Measurements from ENCODE around the gene MASP1. TPM values are rescaled to one million over a fixed set of nuclear protein-coding genes. Genes with fewer than 3 reads are reported as not detected.
A peak's percentile ranks its signal among the peaks of the same experiment; 100 is the strongest.

MASP1 gene
- total and polyA plus RNA-seq, 2 experiments from 2014 or later = 1.6 to 3.0 TPM

DNA sequence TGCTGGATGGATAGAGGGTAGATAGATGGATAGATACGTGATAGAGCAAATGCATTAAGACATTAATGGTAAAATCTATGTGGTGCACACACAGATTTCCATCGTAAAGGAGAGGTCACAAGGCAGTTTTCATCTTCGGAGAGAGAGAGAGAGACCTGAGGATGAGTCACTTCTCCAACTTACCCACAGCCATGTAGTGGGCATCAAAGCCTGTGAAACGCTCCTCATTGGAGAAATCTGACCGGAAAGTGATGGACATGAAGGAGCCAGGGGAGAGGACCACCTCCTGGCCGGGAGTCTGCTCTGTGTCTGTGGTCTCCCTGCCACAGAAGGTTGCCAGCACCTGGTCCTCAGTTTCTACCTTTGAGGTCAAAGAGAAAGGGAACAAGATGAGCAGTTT lies 29.2 kb downstream of the MASP1 start:
- Mint-ChIP-seq H3K4me1 (peaks cover 6% of the 10 kb centered on the region; the same call in 2 of the 3 replicates), H3K9me3 (no peaks in the 10 kb centered on the region), H3K27me3 (ENCODE audit: insufficient read depth, low read depth, poor library complexity) (no peaks in the 10 kb centered on the region), H3K27ac (no peak overlapping the region), H3K36me3 (ENCODE audit: low read depth) (no peaks in the 10 kb centered on the region), H3K4me3 (no peak overlapping the region)
- no peaks in the 10 kb centered on the region for H3K36me3 ChIP-seq (ENCODE audit: insufficient read depth)
- TF ChIP-seq REST (IDR thresholded peaks at IDR 0.05; ENCODE audit: unreplicated experiment) (no peak), EZH2phosphoT487 (IDR thresholded peaks at IDR 0.05; ENCODE audit: unreplicated experiment) (no peak), POLR2AphosphoS5 (IDR thresholded peaks at IDR 0.05; ENCODE audit: low read depth) (no peak), JUNB (IDR thresholded peaks at IDR 0.05; ENCODE audit: unreplicated experiment) (no peak), STAT1 (IDR thresholded peaks at IDR 0.05; ENCODE audit: unreplicated experiment) (no peak), EZH2 (IDR thresholded peaks at IDR 0.05; ENCODE audit: low read depth, unreplicated experiment) (no peak)
- H3F3A ChIP-seq (replicated peaks; ENCODE audit: low read depth) = no peaks in the 10 kb centered on the region
- H3K79me2 ChIP-seq (replicated peaks; ENCODE audit: insufficient read depth) = no peaks in the 10 kb centered on the region
- peaks cover 6% of the 10 kb centered on the region for H3K4me1 ChIP-seq (ENCODE audit: insufficient read depth)
- no peaks in the 10 kb centered on the region for H4K20me1 ChIP-seq (replicated peaks; ENCODE audit: insufficient read depth)
- DNase-seq (ENCODE audit: low spot score) (no peak), ATAC-seq (no peak)
- no peak overlapping the region for H3K27ac ChIP-seq (ENCODE audit: low read depth)
- no peak overlapping the region for H3K4me2 ChIP-seq
- no peaks in the 10 kb centered on the region for H3K27me3 ChIP-seq (ENCODE audit: insufficient read depth)
- no peaks in the 10 kb centered on the region for H3K9me2 ChIP-seq (ENCODE audit: insufficient read depth)
- 0 out of 2 replicates have a peak overlapping the region, but pooled peaks have one; percentile 63 for H2AFZ ChIP-seq
- H3K4me3 ChIP-seq = no peak overlapping the region

GRCh38 chr3:187261541-187261969 lies 30.0 kb downstream of the MASP1 start:
- Mint-ChIP-seq H3K27ac (no peak overlapping the region), H3K27me3 (ENCODE audit: insufficient read depth, low read depth, poor library complexity) (no peaks in the 10 kb centered on the region), H3K4me3 (no peak overlapping the region), H3K4me1 (peaks cover 6% of the 10 kb centered on the region; the same call in 2 of the 3 replicates), H3K9me3 (no peaks in the 10 kb centered on the region), H3K36me3 (ENCODE audit: low read depth) (no peaks in the 10 kb centered on the region)
- no peak overlapping the region for H3K27ac ChIP-seq (ENCODE audit: low read depth)
- peaks cover 6% of the 10 kb centered on the region for H3K4me1 ChIP-seq (ENCODE audit: insufficient read depth)
- H2AFZ ChIP-seq = no peak overlapping the region
- ATAC-seq (no peak), DNase-seq (ENCODE audit: low spot score) (no peak)
- no peak overlapping the region for H3K4me2 ChIP-seq
- no peaks in the 10 kb centered on the region for H4K20me1 ChIP-seq (replicated peaks; ENCODE audit: insufficient read depth)
- H3K4me3 ChIP-seq = no peak overlapping the region
- no peaks in the 10 kb centered on the region for H3K79me2 ChIP-seq (replicated peaks; ENCODE audit: insufficient read depth)
- no peaks in the 10 kb centered on the region for H3K36me3 ChIP-seq (ENCODE audit: insufficient read depth)
- H3F3A ChIP-seq (replicated peaks; ENCODE audit: low read depth) = no peaks in the 10 kb centered on the region
- H3K27me3 ChIP-seq (ENCODE audit: insufficient read depth) = no peaks in the 10 kb centered on the region
- H3K9me2 ChIP-seq (ENCODE audit: insufficient read depth) = 0 out of 2 replicates have a peak, but pooled peaks cover 3% of the 10 kb centered on the region
- TF ChIP-seq REST (IDR thresholded peaks at IDR 0.05; ENCODE audit: unreplicated experiment) (no peak), CREB1 (CRISPR knock-in tag; IDR thresholded peaks at IDR 0.05; ENCODE audit: low read depth) (no peak), JUNB (IDR thresholded peaks at IDR 0.05; ENCODE audit: unreplicated experiment) (no peak), NANOG (IDR thresholded peaks at IDR 0.05; ENCODE audit: borderline replicate concordance) (no peak), EZH2phosphoT487 (IDR thresholded peaks at IDR 0.05; ENCODE audit: unreplicated experiment) (no peak)
